GM21717 (cell line): ENCODE data around the gene FOXD4L3.
"Not testable (repeated sequence)": the region's sequence is repeated elsewhere in the genome, so short reads cannot be mapped to it uniquely, and the experiment has no call there.

Experiments
- ATAC-seq: cut with Tn5 transposase; IDR thresholded peaks from one replicate; pipeline ENCODE4 v1.9.1; 2021; ENCODE audit warnings: mild to moderate bottlenecking, moderate library complexity; ENCODE audit not compliant: unreplicated experiment

FOXD4L3 gene

DNA sequence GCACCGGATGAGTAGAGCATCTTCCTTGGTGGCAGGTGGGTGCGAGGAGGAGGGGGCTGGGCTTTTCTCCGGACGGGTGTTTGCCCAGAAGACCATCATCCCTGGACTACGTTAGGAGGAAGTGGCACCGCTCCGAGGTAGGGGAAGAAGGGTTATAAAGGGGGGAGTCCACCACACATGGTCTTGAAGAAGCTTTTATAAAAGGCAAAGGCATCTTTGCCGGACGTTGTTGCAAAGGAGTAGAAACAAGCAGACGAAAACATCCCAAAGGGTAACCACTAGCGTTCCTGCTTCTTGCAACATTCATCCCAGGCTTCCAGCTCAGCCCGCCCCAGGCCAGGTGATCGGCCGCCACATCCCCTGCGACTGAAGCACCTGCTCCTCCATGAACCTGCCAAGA is at the start of gene FOXD4L3:
FOXD4L3 (plus strand) TSS at position 301 of the 400 bp plus-strand sequence; CDS start at position 386, 85 bp downstream.
- not testable (repeated sequence) for ATAC-seq

GRCh38 chr9:68281041-68281440 is 21.6 kb upstream of the FOXD4L3 start:
- not testable (repeated sequence) for ATAC-seq

- ATAC-seq: not testable (repeated sequence)
Observed at GRCh38 chr9:68303771-68304170, 1.1 kb downstream of the FOXD4L3 start.

DNA sequence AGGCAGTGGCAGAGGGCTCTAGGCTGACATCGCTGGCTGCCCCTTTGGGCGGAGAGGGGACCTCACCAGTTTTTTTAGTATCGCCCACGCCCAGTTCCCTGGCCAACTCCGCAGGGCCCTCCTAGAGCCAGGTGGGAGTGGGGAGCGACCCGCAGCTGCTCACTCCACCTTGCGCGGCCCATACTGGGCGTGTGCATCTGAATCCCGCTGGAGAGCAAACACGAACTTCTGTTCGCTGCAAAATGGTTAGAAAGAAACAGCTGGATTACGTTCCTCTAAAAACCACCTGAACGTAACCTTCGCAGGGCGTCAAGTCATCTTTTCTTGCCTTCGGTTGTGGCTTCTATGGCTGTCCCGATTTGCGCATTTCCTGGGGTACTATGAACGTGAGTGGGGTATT is 1.5 kb downstream of the FOXD4L3 start:
- ATAC-seq: not testable (repeated sequence)

- not testable (repeated sequence) for ATAC-seq
Observed at GRCh38 chr9:68304777-68305176, 2.1 kb downstream of the FOXD4L3 start.

- not testable (repeated sequence) for ATAC-seq
Observed at GRCh38 chr9:68305680-68306285, 3.1 kb downstream of the FOXD4L3 start.

- ATAC-seq: not testable (repeated sequence)
Observed at GRCh38 chr9:68306391-68306964, 3.8 kb downstream of the FOXD4L3 start.

DNA sequence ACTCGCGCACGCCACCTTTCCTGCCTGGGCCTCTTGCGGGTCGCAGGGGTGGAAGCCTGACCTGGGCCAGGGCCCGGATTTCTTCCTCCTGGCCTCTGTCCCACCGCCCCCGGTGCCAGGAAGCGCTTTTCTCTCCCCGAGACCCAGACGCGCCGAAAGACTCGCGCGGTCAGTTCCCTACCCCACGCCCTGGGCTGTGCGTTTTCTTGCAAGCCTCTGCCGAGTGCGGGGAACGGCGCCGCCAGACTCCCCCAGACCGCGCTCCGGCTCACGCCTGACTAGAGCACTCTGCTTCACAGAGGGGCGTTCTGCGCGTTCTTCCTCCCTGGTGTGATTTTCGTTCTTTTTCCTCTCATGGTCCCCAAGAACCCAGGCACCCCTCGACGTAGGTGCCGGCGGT is 4.5 kb downstream of the FOXD4L3 start:
- not testable (repeated sequence) for ATAC-seq

- not testable (repeated sequence) for ATAC-seq
Observed at GRCh38 chr9:68307654-68308053, 5.0 kb downstream of the FOXD4L3 start.

GRCh38 chr9:68311208-68311607 is 8.5 kb downstream of the FOXD4L3 start:
- ATAC-seq: not testable (repeated sequence)

DNA sequence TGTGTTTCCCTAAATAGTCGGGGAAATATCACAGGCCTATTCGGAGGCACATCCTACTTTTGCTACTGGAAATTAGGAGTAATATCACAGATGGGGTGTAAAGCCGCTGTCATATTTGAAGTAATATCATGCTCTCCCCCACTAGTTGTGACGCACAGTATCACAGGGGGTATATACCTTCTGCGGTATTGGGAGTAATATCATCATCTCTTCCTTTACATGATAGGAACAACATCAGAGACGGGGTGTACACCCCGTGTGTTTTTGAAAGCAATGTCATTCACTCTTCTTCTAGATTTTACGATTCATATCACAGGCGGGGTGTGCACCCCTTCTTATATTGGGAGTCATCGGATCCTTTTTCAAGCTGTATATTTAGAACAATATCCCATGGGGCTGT is 15.5 kb downstream of the FOXD4L3 start:
- ATAC-seq: not testable (repeated sequence)

- ATAC-seq: not testable (repeated sequence)
Observed at GRCh38 chr9:68323749-68324148, 21.1 kb downstream of the FOXD4L3 start.

GRCh38 chr9:68324518-68324917 is 21.9 kb downstream of the FOXD4L3 start:
- not testable (repeated sequence) for ATAC-seq

DNA sequence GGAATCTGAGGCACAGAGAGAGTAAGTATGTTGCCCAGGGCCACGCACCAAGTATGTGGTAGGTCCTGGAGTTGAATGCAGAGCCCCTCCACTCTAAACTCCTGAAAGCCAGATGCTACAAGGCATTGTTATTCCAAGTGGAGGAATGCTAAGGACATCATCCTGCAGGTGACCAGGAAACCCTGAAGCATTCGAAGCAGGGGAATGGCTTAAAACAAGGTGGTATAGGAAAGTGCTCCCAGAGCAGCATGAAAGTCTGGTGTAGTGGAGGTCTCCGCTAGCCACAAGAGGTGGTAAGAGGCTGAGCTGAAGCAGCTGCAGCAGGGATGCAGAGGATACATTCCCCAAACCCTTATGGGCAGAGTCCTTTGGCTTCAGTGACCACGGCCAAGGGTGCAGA is 26.4 kb downstream of the FOXD4L3 start:
- ATAC-seq: not testable (repeated sequence)

DNA sequence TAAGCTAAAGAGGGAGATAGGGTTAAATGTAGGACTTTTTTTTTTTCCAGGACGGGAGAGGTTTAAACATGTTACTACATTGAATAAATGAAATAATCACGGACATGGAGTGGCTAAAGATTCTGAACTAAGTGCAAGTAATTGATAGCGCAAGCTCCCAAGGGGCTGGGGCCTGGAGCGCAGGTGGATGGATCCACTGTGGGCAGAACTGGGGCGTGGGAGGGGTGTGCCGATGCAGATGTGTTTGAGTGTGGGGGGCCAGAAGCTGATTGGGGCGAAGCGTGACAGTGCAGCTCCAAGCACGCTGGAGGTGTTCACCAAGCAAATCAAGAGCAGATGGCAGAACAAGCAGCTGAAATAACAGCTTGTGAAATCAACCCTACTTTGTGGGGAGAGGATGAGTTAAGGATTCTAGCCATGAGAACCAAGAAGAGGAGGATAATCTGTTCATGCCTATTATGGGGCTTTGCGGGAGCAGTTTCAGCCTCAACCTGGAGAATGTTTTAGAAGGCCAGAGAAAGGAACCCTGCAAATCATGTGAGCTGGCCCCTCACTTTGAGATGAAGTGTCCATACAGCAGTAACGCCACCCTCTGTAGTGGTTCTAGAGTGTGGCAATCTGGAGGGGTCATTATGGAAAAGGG is 28.0 kb downstream of the FOXD4L3 start:
- not testable (repeated sequence) for ATAC-seq

DNA sequence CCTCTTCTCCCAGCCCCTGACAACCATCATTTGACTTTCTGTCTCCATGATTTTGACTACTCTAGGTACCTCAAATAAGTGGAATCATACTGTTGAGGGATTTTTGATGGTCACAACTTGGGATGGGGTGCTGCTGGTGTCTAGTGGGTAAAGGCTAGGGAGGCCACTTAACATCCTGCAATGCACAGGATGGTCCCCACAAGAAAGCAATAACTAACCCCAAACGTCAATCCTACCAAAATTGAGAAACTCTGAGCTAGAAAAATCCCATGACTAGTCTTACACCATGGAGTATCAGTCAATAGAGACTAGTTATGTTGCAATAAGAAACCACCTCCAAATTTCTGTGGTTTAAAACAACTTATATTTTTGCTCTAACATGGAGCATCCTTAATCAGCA is 29.5 kb downstream of the FOXD4L3 start:
- not testable (repeated sequence) for ATAC-seq

- not testable (repeated sequence) for ATAC-seq
Observed at GRCh38 chr9:68335935-68336334, 33.3 kb downstream of the FOXD4L3 start.

DNA sequence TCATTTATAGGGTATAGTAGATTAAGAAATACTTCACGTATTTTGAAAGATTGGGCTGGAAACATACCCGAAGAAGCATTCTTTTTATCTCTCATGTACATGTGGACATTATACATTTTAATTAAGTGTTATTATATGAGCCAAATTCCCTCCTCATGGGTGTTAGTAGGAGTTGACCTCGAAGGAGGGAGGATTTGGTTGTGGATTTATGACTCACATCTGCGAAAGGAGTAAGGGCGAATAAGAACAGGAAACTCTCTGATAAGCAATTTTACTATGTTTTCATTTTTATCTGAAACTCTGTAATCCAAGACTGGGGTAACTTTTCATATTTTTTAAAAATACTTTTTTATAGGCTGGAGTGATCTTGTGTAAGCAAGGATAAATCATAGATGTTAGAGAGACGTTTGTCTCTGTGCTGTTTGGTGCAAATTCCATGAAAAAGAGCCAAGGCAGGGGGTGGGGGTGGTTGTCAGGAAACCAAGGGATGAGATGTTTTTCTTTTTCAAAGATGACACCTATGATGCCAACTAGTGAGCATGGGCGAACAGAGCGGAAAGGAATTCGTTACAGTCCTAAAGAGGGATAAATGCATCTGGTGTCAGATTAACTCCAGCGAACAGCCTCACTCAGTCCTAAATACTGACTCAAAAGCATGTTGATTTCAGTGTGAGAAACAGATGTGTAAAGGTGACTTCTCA is 34.1 kb downstream of the FOXD4L3 start:
- ATAC-seq: not testable (repeated sequence)

DNA sequence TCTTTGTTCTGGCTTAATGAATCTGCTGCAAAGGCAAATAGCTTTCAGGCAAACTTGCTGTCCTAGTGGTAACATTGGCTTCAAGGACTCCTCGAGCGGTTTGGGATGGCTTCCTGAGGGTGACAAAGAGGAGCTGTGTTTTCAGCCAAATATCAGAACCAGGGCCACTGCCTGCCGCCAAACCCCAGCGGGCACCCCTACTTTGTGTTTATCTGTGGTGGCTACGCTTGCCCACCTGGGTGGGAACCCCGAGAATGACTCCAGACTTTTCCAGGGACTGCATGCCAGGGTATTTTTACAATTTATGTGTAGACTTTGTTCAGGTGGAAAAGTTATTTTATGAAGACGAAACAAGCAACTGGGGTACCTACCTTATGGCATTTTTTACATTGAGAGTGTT is 35.3 kb downstream of the FOXD4L3 start:
- not testable (repeated sequence) for ATAC-seq

GRCh38 chr9:68342265-68343025 is 39.8 kb downstream of the FOXD4L3 start:
- peak; percentile 73 for ATAC-seq

DNA sequence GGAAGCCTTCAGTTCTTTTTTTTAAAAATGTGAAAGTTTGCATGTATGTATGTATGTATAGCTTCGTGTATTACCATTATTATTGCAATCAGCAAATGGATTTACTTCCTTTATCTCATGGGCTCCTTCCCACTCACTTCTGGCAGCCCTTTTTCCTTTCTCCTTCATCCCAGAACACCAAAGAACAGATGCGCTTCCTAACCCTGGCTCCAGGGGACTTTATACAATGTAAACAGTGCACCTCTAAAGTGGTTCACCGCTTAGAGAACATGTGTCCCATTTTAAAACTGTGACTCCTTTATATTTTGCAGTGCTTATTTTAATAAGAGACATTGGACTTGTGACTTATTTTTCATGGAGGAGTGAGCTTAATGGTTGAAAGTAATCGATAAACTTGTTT is 40.6 kb downstream of the FOXD4L3 start:
- ATAC-seq: not testable (repeated sequence)
